ENCODE measurements around the gene POLR2B.
"Not testable (repeated sequence)": the region's sequence is repeated elsewhere in the genome, so short reads cannot be mapped to it uniquely, and the experiment has no call there.

POLR2B gene

DNA sequence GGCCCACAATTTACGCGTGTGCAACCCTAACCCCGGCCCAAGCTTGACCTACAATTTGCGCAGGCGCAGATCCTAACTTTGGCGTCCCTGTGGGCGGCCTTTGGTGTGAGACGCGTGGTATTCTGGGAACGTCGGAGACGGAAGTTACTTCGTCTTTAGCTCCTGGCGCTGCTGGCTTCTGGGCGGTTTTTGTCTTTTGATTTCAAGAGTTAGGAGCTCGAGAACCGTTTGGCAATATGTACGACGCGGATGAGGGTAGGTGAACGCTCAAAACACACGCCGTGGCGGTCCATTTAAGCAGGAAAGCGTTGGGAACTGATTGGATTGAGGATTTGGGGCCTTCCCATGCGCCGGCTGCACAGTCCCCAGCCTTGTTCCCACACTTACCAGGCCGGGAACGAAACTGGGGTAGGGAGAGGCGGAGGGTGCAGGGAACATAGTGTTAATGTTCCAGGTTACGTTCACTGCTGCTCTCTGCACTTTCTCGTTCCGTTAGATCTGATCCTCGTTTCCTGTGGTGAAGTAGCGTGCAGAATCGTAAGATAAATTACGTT is at the start of gene POLR2B:
TSS of gene POLR2B (plus strand) at position 147 of the 554 bp plus-strand sequence. CDS start at position 237, 90 bp downstream.
- no peaks in the 10 kb centered on the region for H3K9me3 ChIP-seq (ENCODE audit: control insufficient read depth, insufficient read depth, low read length)
- H3K4me3 ChIP-seq (ENCODE audit: low read depth, low read length), result peak within 1 kb of the TSS; percentile 81
- H3K36me3 ChIP-seq (ENCODE audit: control insufficient read depth, insufficient read depth, low read length), result no peaks in the 10 kb centered on the region
- H3K4me1 ChIP-seq (ENCODE audit: control insufficient read depth, insufficient read depth, low read length), result no peaks in the 10 kb centered on the region
- no peaks in the 10 kb centered on the region for H3K27me3 ChIP-seq (ENCODE audit: control insufficient read depth, insufficient read depth, low read length)
- H3K9ac ChIP-seq (ENCODE audit: low read depth, low read length), result peak within 1 kb of the TSS; percentile 84

DNA sequence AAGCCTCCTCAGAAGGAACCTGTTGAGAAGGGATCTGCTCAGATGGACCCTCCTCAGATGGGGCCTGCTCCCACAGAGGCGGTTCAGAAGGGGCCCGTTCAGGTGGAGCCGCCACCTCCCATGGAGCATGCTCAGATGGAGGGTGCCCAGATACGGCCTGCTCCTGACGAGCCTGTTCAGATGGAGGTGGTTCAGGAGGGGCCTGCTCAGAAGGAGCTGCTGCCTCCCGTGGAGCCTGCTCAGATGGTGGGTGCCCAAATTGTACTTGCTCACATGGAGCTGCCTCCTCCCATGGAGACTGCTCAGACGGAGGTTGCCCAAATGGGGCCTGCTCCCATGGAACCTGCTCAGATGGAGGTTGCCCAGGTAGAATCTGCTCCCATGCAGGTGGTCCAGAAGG is 48.1 kb upstream of the POLR2B start:
- Histone ChIP-seq H3K4me1 (ENCODE audit: control insufficient read depth, insufficient read depth, low read length) (peaks cover 2% of the 10 kb centered on the region), H3K9me3 (ENCODE audit: control insufficient read depth, insufficient read depth, low read length) (no peaks in the 10 kb centered on the region), H3K27me3 (ENCODE audit: control insufficient read depth, insufficient read depth, low read length) (no peaks in the 10 kb centered on the region), H3K36me3 (ENCODE audit: control insufficient read depth, insufficient read depth, low read length) (peaks cover 16% of the 10 kb centered on the region), H3K9ac (ENCODE audit: low read depth, low read length) (no peak overlapping the region), H3K4me3 (ENCODE audit: low read depth, low read length) (no peak overlapping the region)

GRCh38 chr4:56931924-56932323 is 46.8 kb upstream of the POLR2B start:
- peaks cover 2% of the 10 kb centered on the region for H3K4me1 ChIP-seq (ENCODE audit: control insufficient read depth, insufficient read depth, low read length)
- H3K36me3 ChIP-seq (ENCODE audit: control insufficient read depth, insufficient read depth, low read length), result peaks cover 16% of the 10 kb centered on the region
- no peak overlapping the region for H3K4me3 ChIP-seq (ENCODE audit: low read depth, low read length)
- H3K9me3 ChIP-seq (ENCODE audit: control insufficient read depth, insufficient read depth, low read length), result no peaks in the 10 kb centered on the region
- no peaks in the 10 kb centered on the region for H3K27me3 ChIP-seq (ENCODE audit: control insufficient read depth, insufficient read depth, low read length)
- no peak overlapping the region for H3K9ac ChIP-seq (ENCODE audit: low read depth, low read length)

DNA sequence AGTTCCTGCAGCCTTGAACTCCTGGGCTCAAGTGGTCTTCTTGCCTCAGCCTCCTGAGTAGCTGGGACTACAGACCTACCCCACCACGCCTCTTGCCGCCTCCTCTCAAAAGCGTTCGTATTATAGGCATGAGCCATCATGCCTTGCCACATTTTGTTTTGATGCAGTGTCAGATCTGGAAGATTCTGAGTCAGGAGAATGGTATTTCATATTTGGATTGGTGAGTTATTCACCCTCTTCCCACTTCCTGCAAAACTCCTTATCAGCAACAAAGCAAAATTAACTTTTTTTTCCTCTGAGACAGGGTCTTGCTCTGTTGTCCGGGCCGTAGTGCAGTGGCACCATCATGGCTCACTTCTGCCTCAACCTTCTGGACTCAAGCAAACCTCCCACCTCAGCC is 41.4 kb upstream of the POLR2B start:
- no peaks in the 10 kb centered on the region for H3K9me3 ChIP-seq (ENCODE audit: control insufficient read depth, insufficient read depth, low read length)
- H3K4me1 ChIP-seq (ENCODE audit: control insufficient read depth, insufficient read depth, low read length), result peaks cover 2% of the 10 kb centered on the region
- no peaks in the 10 kb centered on the region for H3K36me3 ChIP-seq (ENCODE audit: control insufficient read depth, insufficient read depth, low read length)
- no peaks in the 10 kb centered on the region for H3K27me3 ChIP-seq (ENCODE audit: control insufficient read depth, insufficient read depth, low read length)
- H3K9ac ChIP-seq (ENCODE audit: low read depth, low read length), result no peak overlapping the region
- no peak overlapping the region for H3K4me3 ChIP-seq (ENCODE audit: low read depth, low read length)

- not testable (repeated sequence) for H3K27me3 ChIP-seq (ENCODE audit: control insufficient read depth, insufficient read depth, low read length); H3K4me1 ChIP-seq (ENCODE audit: control insufficient read depth, insufficient read depth, low read length); H3K9ac ChIP-seq (ENCODE audit: low read depth, low read length); H3K36me3 ChIP-seq (ENCODE audit: control insufficient read depth, insufficient read depth, low read length); H3K9me3 ChIP-seq (ENCODE audit: control insufficient read depth, insufficient read depth, low read length); H3K4me3 ChIP-seq (ENCODE audit: low read depth, low read length)
Observed at GRCh38 chr4:56939826-56940225, 38.9 kb upstream of the POLR2B start.

GRCh38 chr4:56940403-56940802 is 38.3 kb upstream of the POLR2B start:
- Histone ChIP-seq H3K9ac (ENCODE audit: low read depth, low read length) (no peak overlapping the region), H3K36me3 (ENCODE audit: control insufficient read depth, insufficient read depth, low read length) (no peaks in the 10 kb centered on the region)

DNA sequence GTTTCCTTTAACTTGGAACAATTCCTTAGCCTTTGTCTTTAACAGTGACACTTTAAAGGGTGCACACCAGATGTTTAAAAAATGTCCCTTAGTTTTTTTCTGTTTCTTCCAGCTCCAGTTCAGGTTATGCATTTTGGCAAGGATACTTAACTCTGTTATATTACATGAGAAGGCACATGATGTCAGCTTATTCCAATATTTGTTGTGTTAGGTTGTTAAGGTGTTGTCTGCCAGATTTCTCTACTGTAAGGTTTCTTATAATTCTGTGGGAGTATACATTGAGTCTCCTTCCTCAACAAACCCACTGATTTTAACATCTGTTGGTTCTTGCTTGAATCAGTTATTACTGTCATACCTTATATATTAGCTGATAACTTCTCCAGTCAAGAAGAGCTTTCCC is 37.7 kb upstream of the POLR2B start:
- H3K9ac ChIP-seq (ENCODE audit: low read depth, low read length), result no peak overlapping the region
- H3K4me3 ChIP-seq (ENCODE audit: low read depth, low read length), result no peak overlapping the region
- H3K27me3 ChIP-seq (ENCODE audit: control insufficient read depth, insufficient read depth, low read length), result no peaks in the 10 kb centered on the region
- H3K36me3 ChIP-seq (ENCODE audit: control insufficient read depth, insufficient read depth, low read length), result no peaks in the 10 kb centered on the region
- no peaks in the 10 kb centered on the region for H3K4me1 ChIP-seq (ENCODE audit: control insufficient read depth, insufficient read depth, low read length)
- H3K9me3 ChIP-seq (ENCODE audit: control insufficient read depth, insufficient read depth, low read length), result no peaks in the 10 kb centered on the region

More at GRCh38 chr4:56940403-56940802, 38.3 kb upstream of the POLR2B start:
- H3K4me3 ChIP-seq (ENCODE audit: low read depth, low read length), result no peak overlapping the region
- no peaks in the 10 kb centered on the region for H3K4me1 ChIP-seq (ENCODE audit: control insufficient read depth, insufficient read depth, low read length)
- no peaks in the 10 kb centered on the region for H3K27me3 ChIP-seq (ENCODE audit: control insufficient read depth, insufficient read depth, low read length)
- H3K9me3 ChIP-seq (ENCODE audit: control insufficient read depth, insufficient read depth, low read length), result no peaks in the 10 kb centered on the region

GRCh38 chr4:56941403-56941802 is 37.3 kb upstream of the POLR2B start:
- Histone ChIP-seq H3K27me3 (ENCODE audit: control insufficient read depth, insufficient read depth, low read length) (no peaks in the 10 kb centered on the region), H3K36me3 (ENCODE audit: control insufficient read depth, insufficient read depth, low read length) (no peaks in the 10 kb centered on the region), H3K4me1 (ENCODE audit: control insufficient read depth, insufficient read depth, low read length) (no peaks in the 10 kb centered on the region), H3K9me3 (ENCODE audit: control insufficient read depth, insufficient read depth, low read length) (no peaks in the 10 kb centered on the region), H3K4me3 (ENCODE audit: low read depth, low read length) (no peak overlapping the region), H3K9ac (ENCODE audit: low read depth, low read length) (no peak overlapping the region)

DNA sequence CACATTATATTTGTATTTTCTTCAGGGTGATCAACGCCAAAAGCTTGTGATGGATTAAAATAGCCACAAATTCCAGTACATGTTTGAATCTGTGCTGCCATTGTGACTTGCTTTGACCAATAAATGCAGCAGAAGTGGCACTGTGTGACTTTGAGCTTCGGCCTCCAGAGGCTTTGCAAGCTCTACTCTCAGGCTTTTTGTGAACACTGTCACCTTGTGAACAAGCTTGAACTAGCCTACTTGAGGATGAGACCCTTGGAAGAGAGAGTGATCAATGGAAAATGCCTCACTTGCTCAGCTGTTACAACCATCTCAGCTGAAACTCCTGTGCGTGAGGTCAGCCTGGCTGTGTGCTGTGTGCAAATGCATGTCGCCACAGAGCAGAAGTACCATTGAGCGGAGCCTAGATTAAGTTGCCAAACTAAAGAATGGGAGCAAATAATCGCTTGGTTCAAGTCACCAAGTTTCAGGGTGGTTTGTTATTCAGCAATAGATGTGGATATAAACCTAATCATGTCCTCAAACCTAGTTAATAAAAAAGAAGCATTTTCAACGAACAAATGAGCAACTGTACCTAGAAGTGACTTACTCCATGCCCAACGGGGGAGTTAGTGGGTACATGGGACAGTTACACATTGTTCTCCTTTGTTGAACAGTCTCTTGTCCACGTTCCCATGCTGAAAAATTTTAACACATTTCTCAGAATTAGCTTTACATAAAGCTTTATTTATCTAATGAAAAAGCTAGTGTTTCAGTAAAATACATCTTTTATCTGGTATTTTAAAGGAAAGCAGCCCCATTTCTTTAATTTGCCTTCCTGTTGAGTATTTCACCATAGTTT is 24.8 kb upstream of the POLR2B start:
- H3K27me3 ChIP-seq (ENCODE audit: control insufficient read depth, insufficient read depth, low read length), result peaks cover 9% of the 10 kb centered on the region
- no peaks in the 10 kb centered on the region for H3K36me3 ChIP-seq (ENCODE audit: control insufficient read depth, insufficient read depth, low read length)
- H3K4me3 ChIP-seq (ENCODE audit: low read depth, low read length), result no peak overlapping the region
- H3K9me3 ChIP-seq (ENCODE audit: control insufficient read depth, insufficient read depth, low read length), result no peaks in the 10 kb centered on the region
- H3K4me1 ChIP-seq (ENCODE audit: control insufficient read depth, insufficient read depth, low read length), result no peaks in the 10 kb centered on the region
- no peak overlapping the region for H3K9ac ChIP-seq (ENCODE audit: low read depth, low read length)

DNA sequence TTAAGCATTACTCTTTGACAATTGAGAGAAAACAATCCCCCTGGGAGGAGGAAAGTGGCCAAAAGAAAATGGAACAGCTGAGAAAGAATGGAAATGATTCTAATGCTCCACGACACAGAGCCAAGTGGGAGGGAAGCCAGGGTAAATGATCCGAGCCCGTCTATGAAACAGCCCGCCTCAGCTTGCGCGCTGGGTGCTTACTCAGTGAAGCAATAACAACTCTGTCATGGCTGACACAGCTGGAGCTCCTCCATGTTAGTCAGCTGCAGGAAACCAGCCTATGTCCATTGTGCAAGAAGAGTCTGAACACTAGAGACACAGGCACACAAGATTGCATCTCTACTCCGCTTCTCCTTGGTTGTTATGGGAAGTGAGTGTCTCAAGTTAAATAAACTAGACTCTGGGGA is 20.6 kb upstream of the POLR2B start:
- no peaks in the 10 kb centered on the region for H3K4me1 ChIP-seq (ENCODE audit: control insufficient read depth, insufficient read depth, low read length)
- no peaks in the 10 kb centered on the region for H3K9me3 ChIP-seq (ENCODE audit: control insufficient read depth, insufficient read depth, low read length)
- H3K27me3 ChIP-seq (ENCODE audit: control insufficient read depth, insufficient read depth, low read length), result no peaks in the 10 kb centered on the region
- H3K36me3 ChIP-seq (ENCODE audit: control insufficient read depth, insufficient read depth, low read length), result peaks cover 5% of the 10 kb centered on the region
- no peak overlapping the region for H3K4me3 ChIP-seq (ENCODE audit: low read depth, low read length)
- no peak overlapping the region for H3K9ac ChIP-seq (ENCODE audit: low read depth, low read length)

DNA sequence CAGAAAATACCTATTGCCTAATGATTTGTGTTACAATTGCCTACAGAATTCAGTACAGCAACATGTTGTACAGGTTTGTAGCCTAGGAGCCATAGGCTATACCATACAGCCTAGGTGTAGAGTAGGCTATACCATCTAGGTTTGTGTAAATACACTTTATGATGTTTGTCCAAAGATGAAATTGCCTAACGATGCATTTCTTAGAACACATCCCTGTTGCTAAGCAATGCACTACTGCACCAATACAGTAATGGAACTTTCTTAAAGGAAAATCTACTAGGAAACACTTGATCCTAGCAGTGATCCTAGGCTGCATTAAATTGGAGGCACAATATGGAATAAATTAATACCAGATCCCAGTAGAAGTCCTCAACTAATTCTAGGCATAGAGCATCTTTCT is 19.6 kb upstream of the POLR2B start:
- Histone ChIP-seq H3K27me3 (ENCODE audit: control insufficient read depth, insufficient read depth, low read length) (no peaks in the 10 kb centered on the region), H3K9ac (ENCODE audit: low read depth, low read length) (no peak overlapping the region), H3K4me1 (ENCODE audit: control insufficient read depth, insufficient read depth, low read length) (no peaks in the 10 kb centered on the region), H3K9me3 (ENCODE audit: control insufficient read depth, insufficient read depth, low read length) (no peaks in the 10 kb centered on the region), H3K36me3 (ENCODE audit: control insufficient read depth, insufficient read depth, low read length) (peaks cover 12% of the 10 kb centered on the region), H3K4me3 (ENCODE audit: low read depth, low read length) (no peak overlapping the region)

DNA sequence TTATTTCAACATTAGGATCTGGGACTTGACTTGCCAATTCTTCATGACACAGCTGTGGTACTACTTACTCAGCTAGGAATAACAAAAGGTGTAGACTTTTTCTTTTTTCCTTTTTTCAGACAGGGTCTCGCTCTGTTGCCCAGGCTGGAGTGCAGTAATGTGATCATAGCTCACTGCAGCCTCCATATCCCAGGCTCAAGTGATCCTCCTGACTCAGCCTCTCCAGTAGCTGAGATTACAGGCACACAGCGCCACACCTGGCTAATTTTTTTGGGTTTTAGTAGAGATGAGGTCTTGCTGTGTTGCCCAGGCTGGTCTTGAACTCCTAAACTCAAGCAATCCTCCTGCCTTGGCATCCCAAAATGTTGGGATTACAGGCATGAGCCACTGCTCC is 17.6 kb upstream of the POLR2B start:
- H3K9ac ChIP-seq (ENCODE audit: low read depth, low read length), result no peak overlapping the region
- H3K9me3 ChIP-seq (ENCODE audit: control insufficient read depth, insufficient read depth, low read length), result no peaks in the 10 kb centered on the region
- H3K4me1 ChIP-seq (ENCODE audit: control insufficient read depth, insufficient read depth, low read length), result no peaks in the 10 kb centered on the region
- H3K36me3 ChIP-seq (ENCODE audit: control insufficient read depth, insufficient read depth, low read length), result peaks cover 12% of the 10 kb centered on the region
- no peaks in the 10 kb centered on the region for H3K27me3 ChIP-seq (ENCODE audit: control insufficient read depth, insufficient read depth, low read length)
- H3K4me3 ChIP-seq (ENCODE audit: low read depth, low read length), result no peak overlapping the region

Measured in iPS-15b (cell line).